Measurements from ENCODE around the gene FAM234B.
"Not testable (repeated sequence)": the region's sequence is repeated elsewhere in the genome, so short reads cannot be mapped to it uniquely, and the experiment has no call there.

FAM234B gene

GRCh38 chr12:13023811-13024530 lies 20.2 kb upstream of the FAM234B start:
- no peak for DNase-seq (ENCODE audit: low read depth in 2 of 2)

- no peak for DNase-seq (ENCODE audit: low read depth in 2 of 2)
Measured at GRCh38 chr12:13024531-13024916, 19.7 kb upstream of the FAM234B start.

GRCh38 chr12:13026286-13026685 lies 17.9 kb upstream of the FAM234B start:
- no peak for DNase-seq (ENCODE audit: low read depth in 2 of 2)

GRCh38 chr12:13027032-13027431 lies 17.1 kb upstream of the FAM234B start:
- DNase-seq (ENCODE audit: low read depth in 2 of 2), result no peak

- no peak for DNase-seq (ENCODE audit: low read depth in 2 of 2)
Measured at GRCh38 chr12:13027508-13027907, 16.7 kb upstream of the FAM234B start.

GRCh38 chr12:13028825-13029570 lies 15.2 kb upstream of the FAM234B start:
- DNase-seq (ENCODE audit: low read depth in 2 of 2), result no peak

- no peak for DNase-seq (ENCODE audit: low read depth in 2 of 2)
Measured at GRCh38 chr12:13030541-13031291, 13.5 kb upstream of the FAM234B start.

- no peak for DNase-seq (ENCODE audit: low read depth in 2 of 2)
Measured at GRCh38 chr12:13032164-13032563, 12.0 kb upstream of the FAM234B start.

GRCh38 chr12:13033476-13033875 lies 10.7 kb upstream of the FAM234B start:
- no peak for DNase-seq (ENCODE audit: low read depth in 2 of 2)

GRCh38 chr12:13035335-13035734 lies 8.8 kb upstream of the FAM234B start:
- not testable (repeated sequence) for DNase-seq (ENCODE audit: low read depth in 2 of 2)

- no peak for DNase-seq (ENCODE audit: low read depth in 2 of 2)
Measured at GRCh38 chr12:13036881-13037280, 7.3 kb upstream of the FAM234B start.

GRCh38 chr12:13038491-13039161 lies 5.6 kb upstream of the FAM234B start:
- DNase-seq (ENCODE audit: low read depth in 2 of 2), result no peak

- DNase-seq (ENCODE audit: low read depth in 2 of 2), result no peak
Measured at GRCh38 chr12:13039328-13039956, 4.7 kb upstream of the FAM234B start.

GRCh38 chr12:13041224-13041623 lies 3.0 kb upstream of the FAM234B start:
- no peak for DNase-seq (ENCODE audit: low read depth in 2 of 2)

- DNase-seq (ENCODE audit: low read depth in 2 of 2), result no peak
Measured at GRCh38 chr12:13042666-13043230, 1.4 kb upstream of the FAM234B start.

- DNase-seq (ENCODE audit: low read depth in 2 of 2), result no peak
Measured at GRCh38 chr12:13044906-13045299, 722 bp downstream of the FAM234B start.

- no peak for DNase-seq (ENCODE audit: low read depth in 2 of 2)
Measured at GRCh38 chr12:13045816-13046215, 1.6 kb downstream of the FAM234B start.

GRCh38 chr12:13046964-13047363 lies 2.8 kb downstream of the FAM234B start:
- no peak for DNase-seq (ENCODE audit: low read depth in 2 of 2)

GRCh38 chr12:13049816-13050215 lies 5.6 kb downstream of the FAM234B start:
- no peak for DNase-seq (ENCODE audit: low read depth in 2 of 2)

GRCh38 chr12:13052421-13052820 lies 8.2 kb downstream of the FAM234B start:
- no peak for DNase-seq (ENCODE audit: low read depth in 2 of 2)

GRCh38 chr12:13053617-13054016 lies 9.4 kb downstream of the FAM234B start:
- not testable (repeated sequence) for DNase-seq (ENCODE audit: low read depth in 2 of 2)

Measured in stimulated activated CD8-positive, alpha-beta memory T cell treated with anti-CD3 and anti-CD28 coated beads, Interleukin-15, amount 100 ng/mL, for 4 hours (primary cell).